SU-DHL-6 (cell line): ENCODE data around the gene LYSMD4.

ENCODE experiments used
- H2AFZ ChIP-seq: fragments of 200-600 bp; sonication (generic); 2 replicates; pipeline ENCODE4 v1.6.1; 2014; ENCODE audit warnings: low read depth, mild to moderate bottlenecking, moderate library complexity, mixed read lengths, antibody characterized with exemption, low read length; ENCODE audit not compliant: severe bottlenecking
- H3F3A ChIP-seq: fragments of 200-600 bp; shearing (Covaris generic); 2 replicates; pipeline ENCODE4 v1.6.0; 2016; ENCODE audit warnings: antibody characterized with exemption, mild to moderate bottlenecking; ENCODE audit not compliant: insufficient read depth
- H3K27ac ChIP-seq: fragments of 200-600 bp; sonication (generic); 2 replicates; pipeline ENCODE4 v1.5.1; 2016; ENCODE audit warnings: low read depth, mild to moderate bottlenecking, low read length, moderate library complexity, mixed read lengths
- H3K27me3 ChIP-seq: fragments of 200-600 bp; sonication (generic), shearing (Covaris generic); 2 replicates; pipeline ENCODE4 v1.6.0; 2014; ENCODE audit warnings: mild to moderate bottlenecking, low read length
- H3K36me3 ChIP-seq: fragments of 200-600 bp; sonication (generic); 2 replicates; pipeline ENCODE4 v1.6.1; 2014; ENCODE audit warnings: mild to moderate bottlenecking, low read length, mixed read lengths
- H3K4me2 ChIP-seq: fragments of 300-600, 200-600 bp; shearing (Covaris generic), sonication (generic); 2 replicates; pipeline ENCODE4 v1.6.0; 2014; ENCODE audit warnings: low read length, low read depth, mild to moderate bottlenecking; ENCODE audit not compliant: poor library complexity, severe bottlenecking
- H3K4me3 ChIP-seq: fragments of 200-600 bp; sonication (generic); 2 replicates; pipeline ENCODE4 v1.5.1; 2014; ENCODE audit warnings: antibody characterized with exemption, low read length, mild to moderate bottlenecking, mixed read lengths; ENCODE audit not compliant: insufficient read depth, poor library complexity, severe bottlenecking
- H3K79me2 ChIP-seq: fragments of 200-600 bp; sonication (generic); 2 replicates; pipeline ENCODE4 v1.6.1; 2014; ENCODE audit warnings: mild to moderate bottlenecking, low read length, moderate library complexity; ENCODE audit not compliant: insufficient read depth
- H3K9ac ChIP-seq: fragments of 200-600 bp; sonication (generic); 2 replicates; pipeline ENCODE4 v1.7.0; 2014; ENCODE audit warnings: mild to moderate bottlenecking, low read length
- H3K9me2 ChIP-seq: fragments of 200-600 bp; sonication (generic); replicated peaks from 2 replicates; pipeline ENCODE4 v1.6.1; 2014; ENCODE audit warnings: low read length; ENCODE audit not compliant: insufficient read depth
- H3K9me3 ChIP-seq: fragments of 200-600 bp; sonication (generic); 2 replicates; pipeline ENCODE4 v1.6.1; 2014; ENCODE audit warnings: low read length, mixed read lengths; ENCODE audit not compliant: insufficient read depth
- H4K20me1 ChIP-seq: fragments of 200-600 bp; sonication (generic); 2 replicates; pipeline ENCODE4 v1.6.1; 2014; ENCODE audit warnings: low read depth, mild to moderate bottlenecking, antibody characterized with exemption, low read length, moderate library complexity, mixed read lengths
- EZH2phosphoT487 ChIP-seq: fragments of 200-600 bp; sonication (generic), shearing (Covaris generic); conservative IDR thresholded peaks from 2 replicates; pipeline ENCODE4 v1.6.1; 2018; ENCODE audit warnings: mild to moderate bottlenecking, antibody characterized with exemption, low read length, moderate library complexity, mixed read lengths
- TF ChIP-seq, protein P1 (sequence below): fragments of 200-600 bp; sonication (generic); IDR thresholded peaks from one replicate; pipeline ENCODE4 v1.5.1; 2017; ENCODE audit warnings: antibody characterized with exemption, mild to moderate bottlenecking, low read length, moderate library complexity; ENCODE audit not compliant: insufficient read depth, poor library complexity, severe bottlenecking

Gene LYSMD4

DNA sequence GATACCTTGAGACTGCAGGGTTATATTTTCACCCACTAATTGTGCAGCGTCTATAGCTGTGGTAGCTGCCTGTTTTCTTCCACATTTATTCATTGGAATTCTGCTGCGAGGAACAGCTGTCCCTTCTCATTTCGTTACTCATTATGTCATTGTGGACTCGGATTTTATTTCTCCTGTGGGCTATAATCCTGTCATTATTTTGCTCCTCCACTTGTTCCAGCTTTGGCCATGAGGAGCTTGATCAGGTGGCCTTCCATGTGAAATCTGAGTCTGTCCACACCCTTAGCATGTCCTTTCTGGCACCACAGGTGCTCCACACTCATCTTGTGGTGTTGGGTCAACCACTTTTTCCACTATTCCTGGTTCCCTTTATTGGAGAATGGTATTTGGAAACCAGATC lies 14.8 kb downstream of the LYSMD4 start:
- Histone ChIP-seq H4K20me1 (no peaks in the 10 kb centered on the region), H3K9ac (no peak overlapping the region), H3K27me3 (no peaks in the 10 kb centered on the region), H3K9me3 (no peaks in the 10 kb centered on the region), H3F3A (peaks cover 8% of the 10 kb centered on the region; the same call in 1 of the 2 replicates), H3K27ac (no peak overlapping the region), H3K36me3 (no peaks in the 10 kb centered on the region; the same call in 1 of the 2 replicates), H2AFZ (no peak overlapping the region), H3K4me3 (no peak overlapping the region), H3K4me2 (no peak overlapping the region), H3K9me2 (no peaks in the 10 kb centered on the region), H3K79me2 (no peaks in the 10 kb centered on the region)
- TF ChIP-seq, protein P1, sequence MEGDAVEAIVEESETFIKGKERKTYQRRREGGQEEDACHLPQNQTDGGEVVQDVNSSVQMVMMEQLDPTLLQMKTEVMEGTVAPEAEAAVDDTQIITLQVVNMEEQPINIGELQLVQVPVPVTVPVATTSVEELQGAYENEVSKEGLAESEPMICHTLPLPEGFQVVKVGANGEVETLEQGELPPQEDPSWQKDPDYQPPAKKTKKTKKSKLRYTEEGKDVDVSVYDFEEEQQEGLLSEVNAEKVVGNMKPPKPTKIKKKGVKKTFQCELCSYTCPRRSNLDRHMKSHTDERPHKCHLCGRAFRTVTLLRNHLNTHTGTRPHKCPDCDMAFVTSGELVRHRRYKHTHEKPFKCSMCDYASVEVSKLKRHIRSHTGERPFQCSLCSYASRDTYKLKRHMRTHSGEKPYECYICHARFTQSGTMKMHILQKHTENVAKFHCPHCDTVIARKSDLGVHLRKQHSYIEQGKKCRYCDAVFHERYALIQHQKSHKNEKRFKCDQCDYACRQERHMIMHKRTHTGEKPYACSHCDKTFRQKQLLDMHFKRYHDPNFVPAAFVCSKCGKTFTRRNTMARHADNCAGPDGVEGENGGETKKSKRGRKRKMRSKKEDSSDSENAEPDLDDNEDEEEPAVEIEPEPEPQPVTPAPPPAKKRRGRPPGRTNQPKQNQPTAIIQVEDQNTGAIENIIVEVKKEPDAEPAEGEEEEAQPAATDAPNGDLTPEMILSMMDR, result no peak
- no peak for TF ChIP-seq EZH2phosphoT487

DNA sequence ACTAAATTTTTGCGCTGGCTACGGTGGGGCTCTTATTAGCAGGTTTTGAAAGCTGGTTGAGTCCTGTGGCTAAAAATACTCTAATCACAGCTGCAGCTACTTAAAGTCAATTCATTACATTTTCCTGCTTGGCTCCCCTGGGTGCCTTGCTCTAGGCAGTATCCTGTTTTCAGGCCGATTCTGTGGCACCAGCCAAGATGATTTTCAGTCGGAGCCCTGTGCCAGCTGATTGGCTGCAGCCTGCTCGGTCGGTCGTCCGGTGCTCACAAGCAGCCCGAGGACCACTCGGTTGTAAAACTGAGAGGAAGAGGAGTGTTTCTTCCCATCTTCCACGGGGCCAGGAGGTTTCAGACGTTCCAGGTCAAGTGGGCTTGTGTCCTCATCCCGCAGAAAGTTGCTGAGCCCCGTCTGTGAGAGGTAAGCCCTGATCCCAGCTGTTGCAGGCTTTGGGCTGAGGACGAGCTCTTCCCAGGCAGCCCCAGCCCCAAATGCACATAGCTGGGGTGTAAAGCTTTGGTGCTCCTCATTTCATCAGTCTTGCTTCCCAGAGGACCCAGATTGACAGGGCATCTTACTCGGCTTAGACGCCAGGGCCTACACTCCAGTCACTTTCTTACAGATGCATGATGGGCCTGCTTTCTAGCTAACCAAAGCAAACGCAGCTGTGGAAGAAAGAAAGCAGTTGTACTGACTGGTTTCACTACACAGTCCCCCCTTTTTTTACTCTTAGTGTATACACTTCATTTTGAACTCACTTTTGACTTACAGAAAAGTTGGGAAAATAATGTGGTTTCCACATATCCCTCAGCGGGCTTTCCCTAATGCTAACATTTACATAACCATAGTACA lies 15.9 kb downstream of the LYSMD4 start:
- Histone ChIP-seq H3K27ac (no peak overlapping the region), H3K9me3 (no peaks in the 10 kb centered on the region), H3K36me3 (peaks cover 4% of the 10 kb centered on the region; the same call in 1 of the 2 replicates), H3K9ac (no peak overlapping the region), H3K79me2 (no peaks in the 10 kb centered on the region), H3K4me3 (no peak overlapping the region), H3F3A (peaks cover 8% of the 10 kb centered on the region; the same call in 1 of the 2 replicates), H4K20me1 (no peaks in the 10 kb centered on the region), H3K9me2 (no peaks in the 10 kb centered on the region), H3K4me2 (no peak overlapping the region), H2AFZ (no peak overlapping the region), H3K27me3 (no peaks in the 10 kb centered on the region)
- no peak for TF ChIP-seq EZH2phosphoT487
- TF ChIP-seq, protein P1, result no peak

DNA sequence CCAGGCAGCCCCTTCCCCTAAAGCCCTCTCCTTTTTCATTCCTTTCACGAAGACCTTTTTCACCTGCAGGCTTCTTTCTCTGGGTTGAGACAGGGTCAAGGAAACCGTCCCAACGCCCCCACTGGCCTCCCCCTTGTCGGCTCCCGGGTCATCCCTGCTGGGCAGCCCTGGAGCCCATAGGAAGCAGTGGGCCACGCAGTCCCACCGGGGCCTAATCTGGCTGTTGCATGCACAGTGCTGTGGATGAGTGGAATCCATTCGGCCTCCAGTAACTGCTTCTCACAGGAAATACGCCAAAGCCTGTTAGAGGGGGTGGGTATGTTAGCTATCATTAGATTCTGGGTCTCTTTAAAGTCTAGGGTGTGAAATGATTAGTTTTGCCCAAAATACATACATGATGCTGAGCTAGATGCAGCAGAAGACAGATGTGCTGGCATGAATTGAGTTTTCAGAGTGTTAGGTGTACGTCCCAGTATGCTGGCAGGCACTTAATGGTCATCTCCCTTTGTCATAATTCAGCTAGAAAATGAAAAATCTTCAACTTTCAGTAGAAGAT lies 16.6 kb downstream of the LYSMD4 start:
- Histone ChIP-seq H3K27ac (no peak overlapping the region), H2AFZ (no peak overlapping the region), H3K9me3 (no peaks in the 10 kb centered on the region), H3K4me3 (no peak overlapping the region), H3K9ac (no peak overlapping the region), H3K9me2 (no peaks in the 10 kb centered on the region), H3K36me3 (peaks cover 4% of the 10 kb centered on the region; the same call in 1 of the 2 replicates), H4K20me1 (no peaks in the 10 kb centered on the region), H3K79me2 (no peaks in the 10 kb centered on the region), H3K4me2 (no peak overlapping the region), H3F3A (peaks cover 8% of the 10 kb centered on the region; the same call in 1 of the 2 replicates), H3K27me3 (no peaks in the 10 kb centered on the region)
- TF ChIP-seq EZH2phosphoT487, result no peak
- TF ChIP-seq, protein P1, result no peak
